HG02970 (cell line): ENCODE data around the gene CASD1.

ENCODE experiments used
- ATAC-seq: cut with Tn5 transposase; IDR thresholded peaks from one replicate; pipeline ENCODE4 v1.9.1; 2021; ENCODE audit warnings: mild to moderate bottlenecking, moderate library complexity, moderate number of reproducible peaks; ENCODE audit not compliant: unreplicated experiment, low FRiP score

The CASD1 gene

DNA sequence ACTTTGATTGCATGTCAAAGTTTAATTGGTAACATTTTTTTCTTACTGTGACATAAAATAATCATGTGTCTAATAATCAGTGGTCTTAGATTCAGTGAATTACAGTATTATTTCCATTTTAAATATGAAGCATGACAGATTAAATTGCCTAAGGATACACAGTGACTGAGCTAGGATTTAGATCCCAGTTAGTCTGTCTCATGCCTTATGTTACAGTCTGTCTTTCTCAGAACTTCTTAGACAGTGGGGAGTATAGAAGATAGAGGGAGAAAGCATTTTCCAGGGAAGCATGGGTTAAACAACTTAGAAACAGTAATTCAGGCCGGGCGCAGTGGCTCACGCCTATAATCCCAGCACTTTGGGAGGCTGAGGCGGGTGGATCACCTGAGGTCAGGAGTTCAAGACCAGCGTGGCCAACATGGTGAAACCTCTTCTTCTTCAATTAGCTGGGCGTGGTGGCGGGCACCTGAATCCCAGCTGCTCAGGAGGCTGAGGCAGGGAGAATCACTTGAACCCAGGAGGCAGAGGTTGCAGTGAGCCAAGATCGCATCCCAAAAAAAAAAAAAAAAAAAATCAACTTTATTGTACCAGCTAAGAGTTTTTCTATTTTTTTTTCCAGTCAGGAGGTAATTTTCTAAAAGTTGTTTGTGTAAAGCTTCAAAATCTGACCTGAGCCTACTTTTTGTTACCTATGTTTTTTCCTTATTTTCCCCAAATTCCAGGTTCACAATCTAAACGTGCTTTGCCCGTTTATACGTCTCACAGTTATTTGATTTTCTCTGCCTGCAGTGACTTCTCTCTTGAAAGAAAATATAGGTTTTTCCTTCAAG lies 3.3 kb downstream of the CASD1 start:
- no peak for ATAC-seq

GRCh38 chr7:94513565-94513860 lies 3.9 kb downstream of the CASD1 start:
- no peak for ATAC-seq

GRCh38 chr7:94514140-94514889 lies 4.7 kb downstream of the CASD1 start:
- no peak for ATAC-seq

DNA sequence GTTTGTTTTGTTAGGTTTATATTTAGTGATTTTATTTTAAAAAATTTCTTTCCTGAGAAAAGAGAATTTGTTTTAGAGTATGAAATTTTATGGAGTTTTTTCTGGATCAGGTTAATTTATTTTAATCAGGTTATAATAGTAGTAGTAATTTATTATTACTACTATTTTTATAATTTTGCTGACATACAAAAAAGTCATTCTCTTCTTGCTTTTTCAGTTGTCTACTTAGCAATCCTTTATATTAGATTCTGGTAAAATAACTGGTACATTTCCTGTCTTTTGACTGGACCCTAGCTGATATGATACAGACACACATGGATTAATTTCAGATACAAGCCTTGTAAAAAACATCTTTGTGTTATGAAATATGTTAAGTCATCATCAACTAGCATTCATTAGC lies 5.3 kb downstream of the CASD1 start:
- ATAC-seq, result no peak

DNA sequence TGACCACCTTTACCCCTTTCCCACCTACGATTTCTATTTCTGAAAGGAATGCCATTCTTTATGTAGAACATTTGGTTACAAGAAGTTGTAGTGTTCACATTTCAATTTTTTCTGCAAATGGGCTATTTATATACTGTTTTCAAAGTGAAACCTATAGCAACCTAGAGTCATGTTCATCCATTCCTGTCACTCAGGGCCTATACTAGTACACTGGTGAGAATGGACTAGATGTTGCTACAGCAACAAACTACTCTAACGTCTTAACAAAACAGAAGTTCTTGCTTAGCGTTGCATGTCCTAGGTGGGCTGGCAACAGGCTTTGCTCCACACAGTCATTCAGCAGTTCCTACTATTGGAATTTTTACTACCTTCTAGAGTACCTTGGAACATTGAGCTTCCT lies 16.3 kb downstream of the CASD1 start:
- ATAC-seq, result no peak

DNA sequence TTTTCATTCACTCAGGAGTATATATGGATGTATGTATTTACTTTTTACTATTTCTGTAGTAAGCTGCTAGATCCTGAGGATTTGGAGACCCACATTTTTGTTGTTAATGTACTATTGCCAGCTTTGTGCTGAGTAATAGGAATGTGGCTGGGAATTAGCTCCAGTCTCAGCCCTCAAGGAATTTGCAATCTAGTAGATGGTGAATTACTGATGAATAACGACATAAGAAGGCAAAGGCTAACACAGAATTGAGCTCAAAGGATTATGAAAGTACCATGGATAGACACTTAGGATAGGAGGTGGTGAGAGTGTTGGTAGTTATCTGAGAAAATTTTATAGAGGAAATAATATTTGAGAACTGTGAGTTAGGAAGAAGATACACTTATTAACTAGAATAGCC lies 19.9 kb downstream of the CASD1 start:
- no peak for ATAC-seq

GRCh38 chr7:94530109-94530508 lies 20.5 kb downstream of the CASD1 start:
- no peak for ATAC-seq

DNA sequence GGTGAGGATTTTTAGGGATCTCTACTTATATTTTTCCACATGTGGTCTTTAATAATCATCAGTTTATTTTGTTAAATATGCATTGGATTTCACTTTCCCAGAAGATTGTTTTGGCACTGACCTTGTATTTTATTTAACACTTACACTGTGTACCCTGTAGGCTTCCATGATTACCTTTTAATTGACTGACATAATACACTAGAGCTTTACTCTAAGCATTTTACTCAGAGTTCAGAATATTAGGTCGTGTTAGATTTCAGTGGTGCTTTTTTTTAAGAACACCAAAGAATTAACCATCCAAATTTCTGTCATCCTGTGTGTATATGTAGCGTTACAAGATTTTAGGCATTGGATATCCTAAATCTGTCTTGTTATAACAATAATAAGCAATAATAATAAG lies 23.1 kb downstream of the CASD1 start:
- no peak for ATAC-seq

DNA sequence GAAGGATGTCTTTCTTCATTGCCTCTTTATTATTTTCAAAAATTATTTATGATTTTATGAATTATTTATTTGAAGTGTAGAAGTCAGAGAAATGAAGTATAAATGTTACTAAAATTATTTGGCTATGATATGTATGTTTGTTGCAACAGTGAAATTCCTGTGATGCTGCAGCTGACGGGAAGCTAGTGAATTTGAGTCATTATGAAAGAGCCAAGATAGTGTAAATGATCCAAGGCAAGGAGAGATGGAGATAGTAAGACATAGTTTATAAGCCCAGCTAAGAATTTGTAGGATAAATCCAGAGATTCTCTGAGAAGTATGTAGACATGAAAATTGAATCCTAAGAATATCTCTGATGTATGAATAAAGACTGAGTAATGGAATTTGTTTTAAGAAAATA lies 30.8 kb downstream of the CASD1 start:
- ATAC-seq, result no peak

- ATAC-seq, result no peak
Measured at GRCh38 chr7:94547126-94547525, 37.5 kb downstream of the CASD1 start.

DNA sequence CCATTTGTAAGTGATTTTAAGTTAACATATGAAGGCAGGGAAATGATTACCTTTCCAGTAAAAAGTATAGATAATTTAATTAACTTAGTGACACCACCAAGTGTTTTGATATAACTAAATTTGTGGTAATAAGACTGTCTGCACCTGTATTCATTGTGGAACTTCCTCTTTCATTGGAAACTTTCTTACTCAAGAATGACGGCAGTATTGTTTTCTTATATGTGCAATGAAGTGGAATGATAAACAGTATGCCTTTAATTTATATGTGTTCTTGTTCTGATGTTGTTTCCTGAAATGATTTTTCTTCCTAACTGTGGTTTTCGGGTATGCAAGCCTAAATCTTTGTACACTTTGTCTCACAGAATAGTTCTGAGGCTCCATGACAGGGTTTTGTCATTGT lies 46.4 kb downstream of the CASD1 start:
- ATAC-seq, result no peak

GRCh38 chr7:94557215-94557614 lies 47.6 kb downstream of the CASD1 start:
- no peak for ATAC-seq

DNA sequence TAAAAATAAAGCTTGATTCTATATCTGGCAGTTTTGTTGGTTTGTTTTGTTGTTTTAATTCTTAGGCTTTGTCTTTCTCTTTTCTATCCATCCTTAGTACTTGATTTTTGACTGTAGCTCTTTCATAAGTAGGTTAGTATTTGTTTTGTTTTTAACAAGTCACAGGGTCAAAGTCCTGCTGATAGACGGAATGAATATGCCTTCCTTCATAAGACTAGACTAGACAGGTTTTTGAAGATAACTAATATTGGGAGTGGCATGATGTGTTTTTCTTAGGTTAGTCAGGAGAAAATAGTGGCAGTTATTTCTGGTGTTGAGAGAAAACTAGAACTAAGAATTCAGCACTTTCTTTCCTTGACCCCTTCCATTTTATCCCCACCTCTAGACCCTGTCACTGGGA lies 50.4 kb downstream of the CASD1 start:
- ATAC-seq, result no peak

DNA sequence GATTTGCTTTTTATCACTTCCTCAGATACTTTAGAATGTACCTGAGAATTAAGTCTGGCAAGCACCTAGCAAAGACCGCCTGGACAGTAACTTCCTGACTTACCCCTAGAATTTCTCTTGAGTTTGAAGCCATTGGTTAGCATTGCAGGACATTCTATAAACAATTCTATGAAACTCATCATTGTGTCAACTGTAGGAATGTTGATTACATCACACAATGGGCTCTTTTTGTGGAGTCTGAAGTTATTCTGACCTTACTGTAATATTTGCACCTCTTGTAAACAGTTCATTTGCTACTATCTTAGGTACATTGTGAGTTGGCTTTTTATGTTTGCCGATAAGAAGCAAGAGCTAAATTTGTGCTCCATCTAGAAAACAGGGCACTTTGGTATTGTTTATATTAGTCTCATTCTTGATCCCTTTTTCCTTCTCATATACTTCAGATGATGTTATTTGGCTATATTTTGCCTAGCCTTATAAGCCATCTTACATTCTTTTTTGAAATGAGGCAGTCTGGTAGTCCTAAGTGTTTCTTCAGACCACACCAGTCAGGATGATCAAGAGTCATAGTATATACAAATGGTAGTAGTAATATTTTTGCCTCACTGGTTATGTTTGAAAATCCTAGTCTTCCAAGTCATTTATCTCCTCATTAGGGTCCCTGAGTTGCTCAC lies 52.4 kb downstream of the CASD1 start:
- ATAC-seq, result no peak

DNA sequence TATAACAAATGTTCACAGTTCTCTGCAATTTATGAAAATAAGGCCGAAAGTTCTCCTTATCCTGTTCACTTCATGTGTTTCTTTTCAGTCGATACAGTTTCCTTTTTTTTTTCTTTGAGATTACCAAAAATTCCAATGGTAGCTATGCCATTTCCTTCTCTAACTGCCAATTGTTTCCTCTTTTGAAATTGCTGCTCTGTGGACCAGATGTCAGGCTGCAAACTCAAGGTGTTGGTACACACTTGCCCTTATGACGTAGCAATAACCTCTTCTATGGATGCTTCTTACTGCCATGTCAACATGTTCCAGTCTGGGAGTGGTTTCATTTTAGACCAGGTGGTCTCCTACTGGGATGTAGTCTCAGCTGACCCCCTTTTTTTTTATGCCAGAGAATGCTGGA lies 52.9 kb downstream of the CASD1 start:
- ATAC-seq, result no peak

DNA sequence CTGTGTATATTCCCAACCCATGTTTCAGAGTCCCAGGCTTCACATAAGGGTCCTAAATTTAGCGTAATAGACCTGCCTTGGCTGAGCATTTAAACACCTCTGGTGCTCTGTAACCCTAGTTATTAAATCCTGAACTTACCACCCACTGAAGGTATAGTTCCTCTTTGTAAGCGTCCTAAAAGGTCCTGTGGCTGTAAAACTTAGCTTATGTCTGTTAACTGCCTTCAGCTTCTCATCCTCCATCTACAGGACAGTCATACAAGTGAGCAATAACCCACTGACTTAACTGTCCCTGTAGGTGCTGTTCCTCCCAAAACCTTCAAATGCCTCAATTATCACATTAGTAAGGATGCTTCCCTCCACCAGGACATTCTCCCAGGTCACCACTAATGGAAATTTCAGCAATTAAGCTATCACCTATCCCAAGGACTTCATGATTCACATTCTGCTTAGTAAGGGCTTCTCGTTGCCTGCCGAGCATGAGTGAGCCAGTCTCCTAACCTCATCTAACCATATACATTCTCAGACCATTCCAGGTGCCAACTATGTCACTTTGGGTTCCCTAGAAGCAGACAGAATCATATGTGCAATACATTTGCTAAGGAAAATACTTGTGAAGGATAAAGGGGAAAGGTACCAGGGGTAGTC lies 55.8 kb downstream of the CASD1 start:
- no peak for ATAC-seq

DNA sequence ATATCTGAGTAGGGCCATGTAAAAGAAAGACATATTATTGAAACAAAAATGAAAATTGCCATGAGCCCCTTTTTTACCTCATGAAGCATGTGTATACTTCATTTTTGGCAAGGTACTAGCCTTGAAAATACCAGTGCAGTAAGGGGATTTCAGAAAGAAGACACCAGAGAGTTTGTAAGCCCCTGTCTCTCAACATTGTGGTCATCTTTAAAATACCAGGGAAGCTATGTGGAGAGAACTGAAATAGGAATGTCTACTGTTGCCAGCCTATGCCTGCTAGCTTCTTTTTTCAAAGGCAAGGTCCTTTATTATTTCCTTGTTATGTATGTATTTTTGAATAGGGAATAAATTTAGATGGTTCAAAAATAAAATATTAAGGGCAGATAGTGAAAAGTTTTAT lies 57.8 kb downstream of the CASD1 start:
- no peak for ATAC-seq

DNA sequence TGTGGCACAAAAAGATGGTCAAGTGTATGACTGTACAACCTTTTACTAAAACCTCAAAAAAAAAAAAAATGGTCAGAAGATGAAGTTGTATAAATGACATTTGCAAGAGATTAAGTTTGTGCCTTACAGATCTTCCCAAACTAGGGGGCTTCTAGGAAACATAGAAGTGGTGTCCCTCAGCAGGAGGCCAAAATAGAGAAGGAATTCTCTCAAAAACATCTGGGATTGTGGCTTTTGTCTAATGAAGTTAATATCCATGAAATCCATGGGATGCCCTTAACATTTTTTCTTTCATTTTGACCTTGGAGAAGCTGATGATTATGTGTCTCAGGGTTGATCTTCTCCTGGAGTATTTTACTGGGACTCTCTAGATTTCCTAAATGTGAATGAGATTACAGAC lies 62.2 kb downstream of the CASD1 start:
- ATAC-seq, result no peak

GRCh38 chr7:94575646-94576045 lies 66.0 kb downstream of the CASD1 start:
- no peak for ATAC-seq

DNA sequence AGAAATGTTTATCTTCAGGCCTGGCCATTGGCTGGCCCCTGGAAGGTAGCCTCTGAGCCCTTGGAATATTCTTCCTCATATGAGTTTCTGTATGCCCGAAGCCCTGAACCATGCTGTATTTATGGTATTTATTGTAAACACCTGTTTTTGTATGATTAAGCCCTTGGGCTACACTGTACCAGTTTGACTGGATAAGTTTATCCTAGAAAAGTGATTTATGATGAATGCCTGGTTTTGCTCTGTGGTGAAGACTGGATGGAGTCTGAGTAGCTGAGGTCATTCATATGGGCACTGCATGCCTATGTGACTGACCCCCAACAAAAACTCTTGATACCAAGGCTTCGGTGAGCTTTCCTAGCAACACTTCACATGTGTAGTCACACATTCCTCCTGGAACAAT lies 66.7 kb downstream of the CASD1 start:
- no peak for ATAC-seq

DNA sequence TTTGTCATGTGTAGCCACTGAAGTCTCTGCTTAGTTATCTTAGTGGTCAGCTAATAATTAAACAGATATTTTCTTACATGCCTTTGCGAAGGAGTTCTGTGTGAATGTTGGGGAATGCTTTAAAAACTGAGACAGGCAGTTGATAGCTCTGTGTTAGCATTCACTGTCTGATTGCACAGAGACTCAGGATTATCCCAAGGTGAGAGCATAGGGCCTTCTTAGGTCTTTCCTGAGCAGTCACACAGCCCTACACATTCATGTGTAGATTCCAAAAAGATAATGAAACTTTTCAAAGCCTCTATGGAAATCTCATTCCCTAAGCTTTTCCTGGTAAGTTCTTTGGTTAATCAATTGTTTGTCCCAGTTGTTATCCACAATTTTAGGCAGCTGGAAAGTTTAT lies 67.7 kb downstream of the CASD1 start:
- no peak for ATAC-seq
